DMS153 treated with DMSO at 0.1 percent for 48 hours (cell line): ENCODE measurements around the gene ZGLP1.
A peak's percentile ranks its signal among the peaks of the same experiment; 100 is the strongest.

Experiments used
- DNase-seq: peaks from one replicate; lab custom pipeline; 2025; ENCODE audit not compliant: unreplicated experiment; lab: John Stamatoyannopoulos, UW

ZGLP1 gene

DNA sequence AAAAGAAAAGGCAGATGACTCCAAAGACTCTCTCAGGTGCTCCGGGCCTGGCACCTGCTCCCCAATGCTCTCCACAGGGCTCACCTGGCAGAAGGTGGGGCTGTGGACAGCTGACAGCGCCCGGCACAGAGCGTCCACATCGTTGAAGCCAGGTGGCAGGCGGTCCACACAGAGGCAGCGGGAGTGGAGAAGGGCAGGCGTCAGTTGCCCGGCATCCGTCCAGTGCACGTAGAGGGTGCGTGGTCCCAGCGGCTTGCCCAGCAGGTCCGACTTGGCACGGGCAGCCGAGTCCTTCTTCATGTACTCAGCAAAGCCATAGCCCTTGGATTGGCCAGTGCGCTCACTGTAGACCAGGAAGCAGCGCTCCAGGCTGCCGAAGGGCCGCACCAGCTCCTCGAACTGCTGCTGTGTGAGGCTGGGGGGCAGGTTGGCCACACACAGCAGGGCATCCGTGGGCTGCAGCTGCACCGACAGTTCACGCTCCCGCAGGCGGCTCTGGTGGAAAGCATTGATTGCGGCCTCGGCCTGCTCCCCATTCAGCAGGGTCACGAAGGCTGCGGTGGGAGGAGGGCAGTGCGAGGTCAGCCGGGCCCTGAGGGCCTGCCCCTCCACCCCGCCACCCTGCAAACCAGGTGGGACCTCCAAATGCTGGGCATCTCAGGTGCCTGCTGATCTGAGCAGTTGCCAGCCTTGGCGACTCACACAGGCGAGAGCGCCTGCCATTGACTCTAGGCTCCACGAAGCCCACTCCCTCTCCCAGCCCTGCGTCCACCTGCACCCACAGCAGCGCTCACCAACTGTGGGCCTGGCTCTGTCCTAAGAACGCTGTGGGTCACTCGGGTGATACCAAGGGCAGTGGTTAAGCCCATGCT, 19.2 kb upstream of the ZGLP1 start:
- no peak for DNase-seq

DNA sequence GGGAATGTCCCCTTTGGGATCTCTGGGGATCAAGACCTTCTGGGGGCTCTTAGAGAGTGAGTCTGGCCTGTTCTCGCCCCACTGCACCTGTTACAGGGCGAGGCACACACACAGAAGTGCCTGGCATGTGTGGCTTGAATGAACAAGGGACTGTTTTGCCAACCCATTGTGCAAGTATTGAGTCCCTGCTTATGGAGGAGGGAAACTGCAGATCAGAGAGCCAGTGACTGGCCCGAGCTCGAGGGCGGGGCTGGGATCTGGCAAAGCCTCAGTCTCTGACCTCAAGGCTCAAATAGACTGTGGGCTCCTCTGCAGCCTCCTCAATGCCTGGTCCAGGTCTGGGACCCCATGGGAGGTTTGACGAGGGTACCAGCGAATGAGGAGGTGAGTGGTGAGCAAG, 18.2 kb upstream of the ZGLP1 start:
- no peak for DNase-seq

DNA sequence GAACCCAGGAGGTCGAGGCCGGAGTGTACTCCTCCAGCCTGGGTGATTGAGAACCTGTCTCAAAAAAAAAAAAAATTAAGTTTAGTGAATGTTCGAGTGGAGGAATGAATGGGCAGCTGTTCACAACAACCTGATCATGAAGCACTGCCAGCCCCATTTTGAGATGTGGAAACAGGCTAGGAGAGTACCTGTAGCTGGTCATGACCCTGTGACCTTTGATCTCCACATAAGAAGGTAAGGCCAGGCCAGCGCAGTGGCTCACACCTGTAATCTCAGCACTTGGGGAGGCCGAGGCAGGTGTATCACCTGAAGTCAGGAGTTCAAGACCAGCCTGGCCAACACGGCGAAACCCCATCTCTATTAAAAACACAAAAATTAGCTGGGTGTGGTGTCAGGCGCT, 16.1 kb upstream of the ZGLP1 start:
- DNase-seq = no peak

DNA sequence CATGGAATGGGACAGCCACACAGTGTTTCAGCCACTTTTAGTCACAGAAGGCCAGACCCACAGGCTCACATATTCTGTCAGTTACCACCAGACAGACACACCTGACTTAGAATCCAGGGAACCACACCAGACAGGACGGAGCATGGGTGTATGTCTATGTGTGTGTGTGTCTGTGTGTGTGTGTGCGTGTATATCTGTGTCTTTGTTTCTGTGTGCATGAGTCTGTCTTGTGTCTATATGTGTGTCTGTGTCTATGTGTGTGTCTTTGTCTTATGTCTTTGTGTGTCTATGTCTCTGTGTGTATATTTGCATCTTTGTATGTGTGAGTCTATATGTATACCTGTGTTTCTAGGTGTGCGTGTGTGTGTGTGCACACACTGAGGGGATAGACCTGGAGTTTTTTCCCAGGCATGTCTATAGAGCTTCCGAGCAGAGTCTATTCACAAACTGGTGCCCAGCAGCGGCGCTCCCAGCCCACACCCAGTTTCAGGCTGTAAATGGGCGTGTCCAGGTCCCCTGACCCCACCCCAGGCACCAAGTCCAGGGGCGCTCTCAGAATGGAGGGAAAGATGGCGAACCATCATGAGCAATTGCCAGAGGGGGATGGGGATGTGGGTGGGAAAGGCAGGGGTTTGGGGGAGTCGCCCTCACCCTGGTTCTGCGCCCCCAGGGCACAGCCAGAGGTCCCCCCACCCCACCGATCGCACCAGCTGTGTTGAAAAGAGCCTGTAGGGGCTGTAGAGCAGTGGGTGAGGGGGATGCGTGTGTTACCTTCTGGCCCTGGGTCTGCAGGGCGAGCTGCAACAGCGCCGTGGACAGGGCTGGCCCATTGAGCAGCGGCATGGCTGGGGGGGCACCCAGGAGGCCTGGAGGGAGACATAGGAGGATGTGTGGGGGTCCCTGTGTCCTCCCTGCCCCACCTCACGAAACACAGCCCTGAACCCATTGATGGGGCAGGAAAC, 12.5 kb upstream of the ZGLP1 start:
- DNase-seq = no peak

DNA sequence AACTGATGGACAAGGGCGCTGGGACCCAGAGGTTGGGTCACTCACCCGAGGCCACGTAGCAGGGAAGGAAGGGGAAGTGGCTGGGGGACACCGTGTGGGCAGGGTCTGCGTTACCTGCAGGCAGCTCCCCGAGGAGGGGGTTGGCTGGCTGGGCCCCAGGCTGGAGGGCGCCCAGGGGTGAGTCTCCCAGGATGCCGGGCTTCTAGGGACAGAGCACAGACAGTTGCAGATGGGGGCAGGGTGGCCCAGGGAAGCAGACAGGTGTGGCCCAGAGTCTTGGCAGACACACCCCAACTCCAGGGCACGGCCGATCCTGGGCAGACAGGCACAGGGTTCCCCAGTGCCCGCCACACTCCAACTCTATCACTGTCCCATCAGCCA, 11.8 kb upstream of the ZGLP1 start:
- no peak for DNase-seq

DNA sequence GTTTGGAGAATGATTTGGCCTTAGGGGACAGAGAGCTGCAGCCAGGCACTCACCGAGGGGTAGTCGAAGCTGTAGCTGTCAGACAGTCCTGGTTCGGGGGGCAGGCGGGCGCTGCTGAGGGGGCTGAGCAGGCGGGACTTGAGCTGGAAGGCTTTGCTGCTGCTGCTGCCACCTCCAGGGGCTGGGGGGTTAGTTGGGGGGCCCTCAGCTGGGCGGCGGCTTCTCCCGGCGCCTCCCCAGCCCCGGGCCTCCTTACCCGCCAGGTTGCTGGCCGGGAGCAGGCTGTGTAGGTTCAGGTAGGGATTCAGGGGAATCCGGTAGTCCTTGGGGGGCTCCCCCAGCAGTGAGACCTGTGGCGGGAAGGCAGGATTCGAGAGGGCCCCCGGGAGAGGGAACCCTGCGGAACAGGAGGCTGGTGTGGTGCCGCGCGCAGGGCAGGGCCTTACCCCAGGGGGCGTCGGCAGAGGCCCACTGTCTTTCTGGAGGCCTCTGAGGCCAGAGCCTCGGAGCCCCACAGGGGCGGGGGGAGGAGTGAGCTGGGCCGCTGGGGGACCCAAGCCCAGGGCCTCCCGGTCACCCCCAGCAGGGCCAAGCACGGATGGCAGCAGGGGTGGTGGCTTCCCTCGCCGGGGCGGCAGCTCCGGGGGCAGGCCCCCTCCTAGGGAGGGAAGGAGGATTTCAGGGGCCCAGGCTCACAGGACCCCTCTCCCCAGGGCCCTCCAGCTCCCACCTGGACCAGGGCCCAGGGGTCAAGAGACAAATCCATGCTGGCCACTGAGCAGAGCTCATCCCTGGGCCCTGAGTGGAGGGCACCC, 11.2 kb upstream of the ZGLP1 start:
- no peak for DNase-seq

DNA sequence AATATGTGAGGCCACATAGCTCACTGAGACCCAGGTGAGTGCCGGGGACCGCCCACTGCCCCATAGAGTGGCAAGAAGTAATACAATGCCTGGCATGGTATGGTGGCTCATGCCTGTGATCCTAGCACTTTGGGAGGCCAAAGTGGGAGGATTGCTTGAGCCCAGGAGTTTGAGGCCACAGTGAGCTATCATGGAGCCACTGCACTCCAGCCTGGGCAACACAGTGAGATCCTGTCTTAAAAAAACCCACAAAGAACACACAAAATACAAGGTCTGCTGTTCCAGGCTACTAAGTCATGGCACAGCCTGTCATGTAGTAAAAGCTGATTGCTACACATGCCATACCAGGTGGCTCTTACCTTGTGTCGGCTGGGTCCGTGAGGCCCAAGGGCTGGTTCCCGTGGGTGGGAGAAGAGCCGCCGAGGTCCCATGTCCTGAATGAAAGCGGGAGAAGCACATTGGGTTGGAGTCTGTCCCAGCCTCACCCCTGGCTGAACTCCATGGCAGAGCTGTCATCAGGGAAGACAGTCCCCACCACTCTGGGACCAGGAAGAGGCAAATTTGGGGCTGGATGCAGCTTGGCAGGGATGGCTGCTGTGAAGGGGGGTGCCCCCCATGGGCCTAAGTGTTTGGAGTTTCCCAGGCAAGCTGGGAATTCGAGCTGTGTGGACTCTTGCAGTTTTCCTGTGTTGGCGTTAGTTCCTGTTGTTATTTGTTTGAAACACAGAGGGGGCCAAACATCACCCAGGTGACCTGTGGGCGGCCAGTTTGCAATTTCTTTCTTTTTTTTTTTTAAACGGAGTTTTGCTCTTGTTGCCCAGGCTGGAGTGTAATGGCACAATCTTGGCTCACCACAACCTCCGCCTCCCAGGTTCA, 9.4 kb upstream of the ZGLP1 start:
- DNase-seq = no peak

DNA sequence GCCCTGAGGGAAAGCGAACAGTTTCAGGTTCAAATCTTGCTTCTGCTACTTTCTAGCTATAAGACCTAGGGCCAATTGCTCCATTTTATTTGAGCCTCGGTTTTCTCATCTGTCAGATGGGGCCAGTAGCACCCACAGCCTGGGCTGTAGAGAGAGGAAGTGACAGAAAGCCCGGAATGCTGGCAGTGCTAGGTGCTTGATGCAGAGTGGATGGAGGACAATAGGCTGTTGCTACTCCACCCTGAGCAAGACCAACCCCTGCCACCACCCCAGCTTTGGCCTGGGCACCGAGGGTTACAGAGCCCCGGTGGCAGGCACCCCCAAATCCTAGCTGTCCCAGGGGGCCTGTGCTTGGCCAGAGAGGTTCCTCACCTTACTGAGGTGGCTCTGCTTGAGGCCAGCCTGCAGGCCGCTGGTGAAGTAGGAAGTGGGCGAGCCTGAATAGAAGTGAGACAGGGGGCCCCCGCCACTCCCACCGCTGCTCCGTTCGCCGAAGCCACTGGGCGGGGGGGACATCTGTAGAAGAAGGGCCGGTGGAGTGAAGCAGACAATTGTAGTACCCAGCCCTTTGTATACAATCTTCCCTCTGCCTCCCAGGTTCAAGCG, 8.3 kb upstream of the ZGLP1 start:
- no peak for DNase-seq

DNA sequence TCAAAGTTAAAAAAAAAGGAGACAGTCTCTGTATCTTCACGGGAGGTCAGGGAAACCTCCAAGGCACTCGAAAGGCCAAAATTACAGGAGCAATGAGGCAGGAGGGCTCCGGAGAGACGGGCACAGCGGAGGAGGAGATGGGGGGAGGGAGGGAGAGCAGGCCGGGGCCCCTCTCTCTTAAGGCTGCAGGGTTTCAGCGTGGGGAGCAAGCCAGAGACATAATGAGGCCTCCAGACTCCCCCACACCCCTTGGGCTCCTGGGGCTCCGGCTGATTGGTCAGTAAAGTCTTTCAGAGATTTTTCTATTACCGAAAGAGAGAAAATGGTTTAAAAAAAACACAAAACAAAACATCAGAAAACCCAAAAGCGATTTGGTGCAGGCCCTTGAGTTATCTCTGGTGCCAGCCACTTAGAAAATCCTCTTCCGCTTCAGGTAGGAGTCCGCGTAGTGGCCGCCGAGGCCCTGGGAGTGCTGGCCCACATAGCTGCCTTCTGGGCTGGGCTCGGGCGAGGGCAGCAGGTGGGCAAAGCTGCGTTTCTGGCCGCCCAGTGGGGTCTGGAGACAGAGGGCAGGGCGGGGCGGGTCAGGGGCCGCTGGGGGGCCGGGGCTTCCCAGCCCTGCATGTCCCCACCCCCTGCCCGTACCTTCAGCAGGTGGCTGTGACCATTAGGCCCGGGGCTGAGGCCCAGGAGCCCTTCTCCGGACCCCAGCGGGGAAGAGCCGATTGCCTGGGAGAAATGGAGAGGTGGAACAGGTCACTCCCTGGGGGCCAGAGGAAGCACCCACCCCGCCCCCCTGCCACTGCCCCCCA, 7.6 kb upstream of the ZGLP1 start:
- DNase-seq = no peak

DNA sequence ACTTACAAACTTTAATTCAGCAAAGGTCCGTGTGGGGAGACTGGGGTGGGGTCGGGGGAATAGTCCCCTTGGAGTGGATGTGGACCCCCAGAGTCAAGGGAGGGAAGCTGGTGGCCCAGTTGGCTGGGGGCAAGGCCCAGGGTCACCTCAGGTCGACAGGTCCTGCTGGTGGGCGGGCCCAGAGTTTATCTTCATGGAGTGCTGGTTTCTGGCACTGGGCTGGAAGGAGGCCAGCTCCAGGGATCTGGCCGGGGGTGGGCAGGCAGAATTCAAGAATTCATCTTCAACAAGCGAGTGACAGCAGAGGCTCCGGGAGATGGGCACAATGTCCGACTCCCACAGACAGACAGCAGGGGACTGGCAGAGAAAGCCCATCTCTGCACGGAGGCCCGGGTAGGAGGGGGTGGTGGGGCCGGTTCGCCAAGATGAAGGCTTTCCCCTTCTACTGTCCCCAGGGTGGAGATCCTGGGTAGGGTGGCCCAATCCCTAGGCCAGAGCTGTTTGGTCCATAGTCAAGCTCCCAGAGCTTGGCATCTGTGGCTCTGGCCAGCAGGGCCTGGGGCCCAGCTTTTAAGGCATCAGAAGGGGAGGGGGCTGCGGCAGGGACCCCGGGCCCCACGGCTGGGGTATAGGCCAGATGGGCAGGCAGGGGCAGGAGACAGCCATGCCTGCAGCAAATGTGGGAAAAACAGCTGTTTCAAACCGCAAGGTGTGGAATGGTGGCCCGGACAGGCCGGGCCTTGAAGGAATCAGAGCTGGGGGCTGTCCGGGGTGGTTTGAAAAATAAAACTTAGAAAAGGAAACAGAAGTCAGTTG, 6.8 kb upstream of the ZGLP1 start:
- no peak for DNase-seq

DNA sequence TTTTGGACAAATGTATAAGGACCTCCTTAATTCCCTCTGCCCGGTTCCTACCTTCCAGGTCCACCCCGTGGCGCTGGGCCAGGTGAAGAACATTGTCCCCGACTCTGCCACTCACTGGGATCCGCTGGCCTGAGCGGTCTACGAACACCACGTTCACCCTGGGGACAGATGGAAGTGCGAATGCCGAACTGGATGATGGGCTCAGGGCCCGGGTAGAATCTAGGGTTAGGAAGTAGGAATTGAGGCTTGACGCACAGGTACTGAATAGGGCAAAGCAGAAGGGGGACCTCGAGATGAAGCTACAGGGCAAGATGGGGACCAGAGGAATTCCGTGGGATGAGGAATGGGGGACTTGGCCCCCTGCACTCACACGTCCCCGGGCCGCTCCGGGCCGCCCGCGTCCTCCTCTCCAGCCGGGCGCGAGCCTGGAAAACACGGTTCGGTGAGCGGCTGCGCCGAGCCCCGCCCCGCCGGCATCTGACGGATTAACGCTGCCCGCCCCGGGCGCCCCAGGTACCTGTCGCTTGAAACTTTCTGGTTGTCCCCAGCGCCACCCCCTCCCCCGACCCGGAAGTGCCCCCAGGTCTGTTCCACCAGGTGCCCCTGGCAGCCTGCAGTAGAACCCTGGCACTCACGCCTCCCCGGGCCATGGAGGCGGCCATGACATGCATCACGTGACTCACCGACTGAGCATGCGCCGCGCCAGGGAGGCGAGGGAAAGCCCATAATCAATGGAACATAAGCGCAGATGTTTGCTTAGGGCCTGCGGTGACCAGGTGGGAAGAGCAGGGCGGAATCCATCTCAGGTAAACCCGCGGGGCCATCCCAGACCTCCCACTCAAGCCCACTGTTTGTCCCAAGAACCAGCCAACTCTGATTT, 6.0 kb upstream of the ZGLP1 start, which contains the start of gene FDX2:
TSS of gene FDX2 (minus strand) at position 681 of the 880 bp plus-strand sequence. CDS start at position 662, 19 bp downstream.
- peak; percentile 81 for DNase-seq

DNA sequence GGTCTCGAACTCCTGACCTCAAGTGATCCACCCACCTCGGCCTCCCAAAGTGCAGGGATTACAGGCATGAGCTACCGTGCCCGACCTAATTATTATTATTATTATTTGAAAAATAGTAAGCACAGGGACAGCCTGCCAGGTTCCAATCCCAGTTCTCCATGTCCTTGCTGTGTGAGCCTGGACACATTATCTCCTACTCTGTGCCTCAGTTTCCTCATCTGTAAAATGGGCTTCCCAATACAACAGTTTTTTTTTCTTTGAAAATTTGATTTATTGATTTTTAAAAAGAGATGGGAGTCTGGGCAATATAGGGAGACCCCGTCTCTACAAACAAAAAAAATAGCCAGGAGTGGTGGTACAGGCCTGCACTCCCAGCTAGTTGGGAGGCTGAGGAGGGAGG, 3.3 kb downstream of the ZGLP1 start:
- DNase-seq = no peak

DNA sequence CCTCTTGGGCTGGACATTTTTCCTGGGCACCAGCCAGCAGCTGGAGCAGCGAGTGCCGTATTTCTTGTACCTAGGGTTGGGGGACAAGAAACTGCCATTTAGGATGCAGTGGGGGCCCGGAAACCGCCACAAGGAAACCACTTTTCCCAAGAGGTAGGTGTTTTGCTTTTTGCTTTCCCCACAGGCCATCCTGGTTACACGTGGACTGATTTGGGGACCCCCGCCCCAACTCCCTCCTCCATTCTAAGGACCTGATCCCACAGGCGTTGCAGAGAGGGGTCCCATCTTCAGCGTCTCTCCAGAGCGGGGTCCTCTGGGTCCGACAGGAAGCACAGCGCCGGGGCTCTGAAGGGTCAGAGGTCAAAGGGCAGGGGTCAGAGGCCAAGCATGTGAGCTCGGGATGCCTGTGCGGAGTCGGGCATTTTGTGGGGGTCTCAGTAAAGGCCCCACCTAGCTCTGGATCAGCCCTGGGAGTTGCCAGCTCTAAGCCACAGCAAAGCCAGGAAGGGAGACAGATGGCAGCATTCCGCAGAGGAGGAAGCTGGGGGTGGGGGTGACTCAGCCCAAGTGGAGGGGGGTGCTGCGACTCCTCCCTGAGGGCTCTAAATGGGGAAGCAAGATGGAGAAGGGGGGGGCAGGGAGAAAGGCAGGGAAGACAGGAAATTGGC, 4.3 kb downstream of the ZGLP1 start:
- no peak for DNase-seq

DNA sequence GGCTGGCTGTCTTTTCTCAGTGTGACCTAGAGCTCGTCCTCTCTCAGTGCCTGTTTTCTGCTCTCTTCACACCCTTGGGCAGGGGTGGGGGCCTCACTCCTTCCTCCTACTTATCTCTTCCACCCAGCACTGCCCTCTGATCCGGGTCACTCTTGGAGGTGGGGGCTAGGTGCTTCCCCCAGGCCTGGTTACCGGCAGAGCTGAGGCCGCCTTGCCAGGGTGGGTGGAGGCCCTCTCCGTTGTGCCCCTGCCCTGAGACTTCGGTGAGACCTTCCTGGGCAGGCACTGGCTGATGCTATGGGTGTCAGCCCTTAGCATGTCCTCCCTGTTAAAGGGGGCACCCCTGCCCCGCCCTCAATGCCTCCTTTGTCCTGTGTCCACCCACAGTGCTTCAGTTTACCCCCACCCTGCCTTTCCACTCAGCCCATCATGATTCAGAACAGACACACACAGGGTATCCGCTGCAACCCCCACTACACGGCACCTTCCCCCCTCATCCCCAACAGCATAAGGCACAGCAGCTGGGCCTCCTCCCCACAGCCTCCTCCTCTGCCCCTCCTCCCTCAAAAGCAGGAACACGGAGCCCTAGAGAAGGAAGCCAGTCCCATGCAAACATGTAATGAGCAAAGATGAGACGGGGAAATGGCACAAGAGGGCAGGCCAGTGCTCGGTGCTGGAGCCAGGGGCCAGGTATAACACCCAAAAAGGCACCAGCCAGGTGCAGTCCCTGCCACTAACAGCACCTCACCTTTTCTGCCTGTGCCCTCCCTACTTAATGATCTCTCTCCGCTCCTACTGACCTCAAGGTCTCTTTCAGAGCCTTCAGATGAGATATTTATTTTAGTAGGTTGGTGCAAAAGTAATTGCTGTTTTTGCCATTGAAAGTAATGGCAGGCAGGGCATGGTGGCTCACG, 9.8 kb downstream of the ZGLP1 start:
- no peak for DNase-seq

DNA sequence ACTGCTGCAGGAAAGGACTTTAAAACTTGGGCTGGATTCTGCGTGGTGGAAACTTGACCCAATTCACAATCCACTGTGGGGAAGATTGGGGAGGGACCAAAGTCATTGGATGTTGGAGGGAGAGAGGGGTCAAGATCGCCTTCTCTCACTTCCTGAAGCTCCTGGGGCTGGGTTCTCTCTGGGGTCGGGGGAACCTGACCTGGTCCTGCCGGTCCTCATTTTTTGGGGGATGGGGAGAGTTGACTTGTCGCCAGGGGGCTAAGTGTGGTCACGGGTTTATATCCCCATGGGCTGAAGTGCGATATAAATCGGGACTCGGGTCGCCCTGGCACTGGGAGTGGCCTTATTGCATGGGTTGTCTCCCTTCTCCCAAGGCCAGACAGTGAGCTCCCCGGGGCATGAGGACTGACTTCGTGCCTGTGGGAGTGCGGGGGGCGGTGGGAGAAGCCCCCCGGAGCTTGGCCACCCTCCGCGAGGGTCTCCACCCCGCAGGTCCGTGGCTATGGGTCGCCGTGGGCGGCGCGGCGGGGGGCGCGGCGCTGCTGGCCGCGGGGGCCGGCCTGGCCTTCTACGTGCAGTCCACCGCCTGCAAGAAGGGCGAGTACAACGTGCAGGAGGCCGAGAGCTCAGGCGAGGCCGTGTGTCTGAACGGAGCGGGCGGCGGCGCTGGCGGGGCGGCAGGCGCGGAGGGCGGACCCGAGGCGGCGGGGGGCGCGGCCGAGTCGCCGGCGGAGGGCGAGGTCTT, 13.6 kb downstream of the ZGLP1 start:
- no peak for DNase-seq
